H9 (cell line): Measurements from ENCODE around the gene NFU1. TPM values are rescaled to one million over a fixed set of nuclear protein-coding genes. Genes with fewer than 3 reads are reported as not detected.

Experiments
- DNase-seq: peaks from one replicate; pipeline ENCODE4 v3.0.0-alpha.2; 2017
- H2AFZ ChIP-seq: one replicate; pipeline ENCODE4 v1.6.1; 2013; ENCODE audit warnings: mild to moderate bottlenecking, low read length, control low read depth, moderate library complexity
- H2AK5ac ChIP-seq: 2 replicates; pipeline ENCODE4 v1.6.1; 2013; ENCODE audit warnings: low read length, control low read depth, mixed read lengths; ENCODE audit not compliant: insufficient read length
- H2BK120ac ChIP-seq: one replicate; pipeline ENCODE4 v1.6.1; 2013; ENCODE audit warnings: low read depth, mild to moderate bottlenecking, low read length, control low read depth, inconsistent platforms; ENCODE audit not compliant: poor library complexity, severe bottlenecking
- H2BK12ac ChIP-seq: 2 replicates; pipeline ENCODE4 v1.6.1; 2013; ENCODE audit warnings: low read length, control low read depth, mixed read lengths, low read depth; ENCODE audit not compliant: insufficient read length
- H2BK15ac ChIP-seq: 2 replicates; pipeline ENCODE4 v1.6.1; 2013; ENCODE audit warnings: low read depth, low read length, control low read depth
- H2BK20ac ChIP-seq: one replicate; pipeline ENCODE4 v1.6.1; 2013; ENCODE audit warnings: low read depth, mild to moderate bottlenecking, low read length, control low read depth, inconsistent platforms; ENCODE audit not compliant: poor library complexity, severe bottlenecking
- H2BK5ac ChIP-seq: 2 replicates; pipeline ENCODE4 v1.6.1; 2013; ENCODE audit warnings: low read length, control low read depth, mixed read lengths; ENCODE audit not compliant: insufficient read length
- H3K14ac ChIP-seq: 2 replicates; pipeline ENCODE4 v1.6.1; 2013; ENCODE audit warnings: low read length, control low read depth; ENCODE audit not compliant: insufficient read depth
- H3K18ac ChIP-seq: 2 replicates; pipeline ENCODE4 v1.6.1; 2013; ENCODE audit warnings: low read depth, mild to moderate bottlenecking, mixed read lengths, low read length, control low read depth; ENCODE audit not compliant: insufficient read length
- H3K23ac ChIP-seq: 2 replicates; pipeline ENCODE4 v1.6.1; 2013; ENCODE audit warnings: low read length, control low read depth, mixed read lengths, low read depth; ENCODE audit not compliant: insufficient read length
- H3K23me2 ChIP-seq: 2 replicates; pipeline ENCODE4 v1.6.1; 2013; ENCODE audit warnings: low read depth, mild to moderate bottlenecking, mixed read lengths, low read length, control low read depth; ENCODE audit not compliant: insufficient read length, poor library complexity, severe bottlenecking
- H3K27ac ChIP-seq: 2 replicates; pipeline ENCODE4 v1.5.1; 2013; ENCODE audit warnings: low read length, control low read depth, mixed read lengths, low read depth; ENCODE audit not compliant: insufficient read length
- H3K27me3 ChIP-seq: 2 replicates; pipeline ENCODE4 v1.6.1; 2013; ENCODE audit warnings: low read length, control low read depth, inconsistent platforms; ENCODE audit not compliant: insufficient read depth
- H3K4ac ChIP-seq: 2 replicates; pipeline ENCODE4 v1.6.1; 2013; ENCODE audit warnings: low read depth, mild to moderate bottlenecking, control low read depth, inconsistent platforms, low read length, moderate library complexity
- H3K4me1 ChIP-seq: 2 replicates; pipeline ENCODE4 v1.6.1; 2013; ENCODE audit warnings: low read length, control low read depth, inconsistent platforms; ENCODE audit not compliant: insufficient read depth
- H3K4me2 ChIP-seq: 2 replicates; pipeline ENCODE4 v1.6.1; 2013; ENCODE audit warnings: low read length, control low read depth, mixed read lengths; ENCODE audit not compliant: insufficient read length, insufficient read depth
- H3K56ac ChIP-seq: 2 replicates; pipeline ENCODE4 v1.6.1; 2013; ENCODE audit warnings: low read depth, mild to moderate bottlenecking, mixed read lengths, low read length, control low read depth; ENCODE audit not compliant: insufficient read length
- H3K79me1 ChIP-seq: 2 replicates; pipeline ENCODE4 v1.6.1; 2013; ENCODE audit warnings: low read depth, mild to moderate bottlenecking, moderate library complexity, low read length, control low read depth, inconsistent platforms; ENCODE audit not compliant: insufficient read depth, poor library complexity, severe bottlenecking
- H3K79me2 ChIP-seq: 2 replicates; pipeline ENCODE4 v1.6.1; 2013; ENCODE audit warnings: low read length, control low read depth, inconsistent platforms; ENCODE audit not compliant: insufficient read depth
- H3K9ac ChIP-seq: 2 replicates; pipeline ENCODE4 v1.6.1; 2013; ENCODE audit warnings: low read length, control low read depth, mixed read lengths; ENCODE audit not compliant: insufficient read length; ENCODE audit errors: extremely low read depth
- H3K9me3 ChIP-seq: one replicate; pipeline ENCODE4 v1.6.1; 2013; ENCODE audit warnings: low read depth, low read length, inconsistent platforms; ENCODE audit not compliant: control insufficient read depth
- H3T11ph ChIP-seq: one replicate; pipeline ENCODE4 v1.6.1; 2013; ENCODE audit warnings: mild to moderate bottlenecking, low read length, control low read depth, inconsistent platforms
- H4K20me1 ChIP-seq: one replicate; pipeline ENCODE4 v1.6.1; 2013; ENCODE audit not compliant: control insufficient read depth, insufficient read length, insufficient read depth
- H4K5ac ChIP-seq: 2 replicates; pipeline ENCODE4 v1.6.1; 2013; ENCODE audit warnings: low read depth, mild to moderate bottlenecking, mixed read lengths, low read length, control low read depth; ENCODE audit not compliant: insufficient read length
- H4K8ac ChIP-seq: replicated peaks from 2 replicates; pipeline ENCODE4 v1.6.1; 2013; ENCODE audit warnings: low read length, control low read depth, mixed read lengths, low read depth; ENCODE audit not compliant: insufficient read length
- H4K91ac ChIP-seq: 2 replicates; pipeline ENCODE4 v1.6.1; 2013; ENCODE audit warnings: low read depth, mild to moderate bottlenecking, moderate library complexity, mixed read lengths, low read length, control low read depth; ENCODE audit not compliant: insufficient read length
- H3K27ac Mint-ChIP-seq, 3 experiments: 2 replicates in 2 of 3; 3 replicates in 1 of 3; pipeline ENCODE4 v1.8.0; 2020 to 2021; ENCODE audit warnings: mixed read lengths in 3 of 3, mild to moderate bottlenecking in 1 of 3, moderate library complexity in 1 of 3
- H3K27me3 Mint-ChIP-seq: 2 replicates; pipeline ENCODE4 v1.8.0; 2021; ENCODE audit warnings: low read depth, mild to moderate bottlenecking, moderate library complexity, mixed read lengths
- H3K36me3 Mint-ChIP-seq, 3 experiments: 2 replicates in 2 of 3; 3 replicates in 1 of 3; pipeline ENCODE4 v1.8.0; 2020 to 2021; ENCODE audit warnings: low read depth in 3 of 3, mixed read lengths in 3 of 3; ENCODE audit not compliant: insufficient read depth in 1 of 3
- H3K4me1 Mint-ChIP-seq, 2 experiments: 2 replicates each; pipeline ENCODE4 v1.8.0; 2020; ENCODE audit warnings: mixed read lengths in 2 of 2
- H3K4me3 Mint-ChIP-seq, 2 experiments: 2 replicates in 1 of 2; 3 replicates in 1 of 2; pipeline ENCODE4 v1.8.0; 2020 to 2021; ENCODE audit warnings: mild to moderate bottlenecking in 2 of 2, mixed read lengths in 2 of 2, moderate library complexity in 1 of 2
- H3K9me3 Mint-ChIP-seq, 2 experiments: 2 replicates in 1 of 2; 3 replicates in 1 of 2; pipeline ENCODE4 v1.8.0; 2020; ENCODE audit warnings: mild to moderate bottlenecking in 2 of 2, mixed read lengths in 2 of 2, moderate library complexity in 1 of 2
- WGBS: extraction: QIAGEN DNeasy Blood & Tissue Kit; methylation state at CpG from one replicate; pipeline ENCODE4 v1.1.7; 2013; ENCODE audit warnings: missing lambda C conversion rate, low lambda C conversion rate, mixed read lengths; ENCODE audit not compliant: insufficient read length; ENCODE audit errors: extremely low coverage; 5-methylcytosine and 5-hydroxymethylcytosine counted together
- total RNA-seq: library from RNA; stranded (reverse); gene quantifications from 2 replicates; pipeline ENCODE4 v1.2.1, GENCODE V29; 2021
- TF ChIP-seq, protein P1 (sequence below): fragments of 200-600 bp; sonication (generic); conservative IDR thresholded peaks from 3 replicates; pipeline ENCODE4 v1.8.0; 2021; ENCODE audit warnings: antibody characterized with exemption, mild to moderate bottlenecking

The NFU1 gene
- total RNA-seq, 1 experiment from 2014 or later, result 61.4 TPM

GRCh38 chr2:69469784-69470183, 32.5 kb upstream of the NFU1 start:
- Mint-ChIP-seq H3K27ac (no peak overlapping the region; a peak in 1 of 7 replicates), H3K9me3 (no peaks in the 10 kb centered on the region), H3K27me3 (no peaks in the 10 kb centered on the region), H3K36me3 (peaks cover 0 to 16% (median 0%) of the 10 kb centered on the region in 3 experiments; a peak in 3 of 7 replicates), H3K4me3 (no peak overlapping the region), H3K4me1 (peaks cover 15 to 18% of the 10 kb centered on the region in 2 experiments)
- no peak overlapping the region for H3T11ph ChIP-seq
- no peak overlapping the region for H2AK5ac ChIP-seq
- H3K27ac ChIP-seq, result no peak overlapping the region
- H2BK20ac ChIP-seq, result no peak overlapping the region
- H3K9me3 ChIP-seq, result no peaks in the 10 kb centered on the region
- H2AFZ ChIP-seq, result no peak overlapping the region
- no peak overlapping the region for H2BK12ac ChIP-seq
- no peak overlapping the region for H3K4me2 ChIP-seq
- H4K20me1 ChIP-seq, result no peaks in the 10 kb centered on the region
- H2BK120ac ChIP-seq, result no peak overlapping the region
- no peaks in the 10 kb centered on the region for H3K4me1 ChIP-seq
- DNase-seq, result no peak
- TF ChIP-seq, protein P1, sequence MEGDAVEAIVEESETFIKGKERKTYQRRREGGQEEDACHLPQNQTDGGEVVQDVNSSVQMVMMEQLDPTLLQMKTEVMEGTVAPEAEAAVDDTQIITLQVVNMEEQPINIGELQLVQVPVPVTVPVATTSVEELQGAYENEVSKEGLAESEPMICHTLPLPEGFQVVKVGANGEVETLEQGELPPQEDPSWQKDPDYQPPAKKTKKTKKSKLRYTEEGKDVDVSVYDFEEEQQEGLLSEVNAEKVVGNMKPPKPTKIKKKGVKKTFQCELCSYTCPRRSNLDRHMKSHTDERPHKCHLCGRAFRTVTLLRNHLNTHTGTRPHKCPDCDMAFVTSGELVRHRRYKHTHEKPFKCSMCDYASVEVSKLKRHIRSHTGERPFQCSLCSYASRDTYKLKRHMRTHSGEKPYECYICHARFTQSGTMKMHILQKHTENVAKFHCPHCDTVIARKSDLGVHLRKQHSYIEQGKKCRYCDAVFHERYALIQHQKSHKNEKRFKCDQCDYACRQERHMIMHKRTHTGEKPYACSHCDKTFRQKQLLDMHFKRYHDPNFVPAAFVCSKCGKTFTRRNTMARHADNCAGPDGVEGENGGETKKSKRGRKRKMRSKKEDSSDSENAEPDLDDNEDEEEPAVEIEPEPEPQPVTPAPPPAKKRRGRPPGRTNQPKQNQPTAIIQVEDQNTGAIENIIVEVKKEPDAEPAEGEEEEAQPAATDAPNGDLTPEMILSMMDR, result no peak
- no peak overlapping the region for H3K9ac ChIP-seq
- no peak overlapping the region for H3K14ac ChIP-seq
- H4K8ac ChIP-seq, result no peak overlapping the region
- no peak overlapping the region for H2BK5ac ChIP-seq
- no CpG with 5 or more reads among the region's 1 CpG for WGBS
- H3K79me2 ChIP-seq, result no peaks in the 10 kb centered on the region
- H2BK15ac ChIP-seq, result no peak overlapping the region
- H3K4ac ChIP-seq, result no peak overlapping the region
- no peaks in the 10 kb centered on the region for H3K79me1 ChIP-seq
- H3K27me3 ChIP-seq, result no peaks in the 10 kb centered on the region
- no peaks in the 10 kb centered on the region for H3K23me2 ChIP-seq
- H3K23ac ChIP-seq, result no peak overlapping the region
- H3K56ac ChIP-seq, result no peak overlapping the region
- H3K18ac ChIP-seq, result no peak overlapping the region
- no peak overlapping the region for H4K91ac ChIP-seq
- H4K5ac ChIP-seq, result no peak overlapping the region
